Measurements from ENCODE around the gene VIPR1.

The VIPR1 gene

GRCh38 chr3:42525736-42526345, 23.4 kb downstream of the VIPR1 start:
- no peak overlapping the region for H3K27ac ChIP-seq

GRCh38 chr3:42526616-42527367, 24.3 kb downstream of the VIPR1 start:
- Histone ChIP-seq H3K27me3 (replicated peaks) (no peaks in the 10 kb centered on the region), H3K4me3 (ENCODE audit: low read depth, low read length) (no peak overlapping the region), H3K36me3 (replicated peaks) (no peaks in the 10 kb centered on the region), H3K27ac (no peak overlapping the region)
- no peak for TF ChIP-seq CTCF (IDR thresholded peaks at IDR 0.05; ENCODE audit: low read depth, low read length, missing control alignments)
- in situ Hi-C loops (cut with HindIII; ENCODE audit: low pct_ligation_motif_present, low sequenced_read_pairs): no loop called here
- DNase-seq: no peak

More at GRCh38 chr3:42525736-42526345, 23.4 kb downstream of the VIPR1 start:
- no peak for TF ChIP-seq CTCF (IDR thresholded peaks at IDR 0.05; ENCODE audit: low read depth, low read length, missing control alignments)
- H3K36me3 ChIP-seq (replicated peaks): no peaks in the 10 kb centered on the region
- no peaks in the 10 kb centered on the region for H3K27me3 ChIP-seq (replicated peaks)
- H3K4me3 ChIP-seq (ENCODE audit: low read depth, low read length): no peak overlapping the region
- in situ Hi-C loops (cut with HindIII; ENCODE audit: low pct_ligation_motif_present, low sequenced_read_pairs): no loop called here
- DNase-seq: no peak

- no peaks in the 10 kb centered on the region for H3K27me3 ChIP-seq (replicated peaks)
- no peak for TF ChIP-seq CTCF (IDR thresholded peaks at IDR 0.05; ENCODE audit: low read depth, low read length, missing control alignments)
- H3K4me3 ChIP-seq (ENCODE audit: low read depth, low read length): no peak overlapping the region
- in situ Hi-C loops (cut with HindIII; ENCODE audit: low pct_ligation_motif_present, low sequenced_read_pairs): no loop called here
- no peak for DNase-seq
- no peaks in the 10 kb centered on the region for H3K36me3 ChIP-seq (replicated peaks)
- no peak overlapping the region for H3K27ac ChIP-seq
These were observed 25.0 kb downstream of the VIPR1 start for GRCh38 chr3:42527368-42527917.

- Histone ChIP-seq H3K27me3 (replicated peaks) (no peaks in the 10 kb centered on the region), H3K36me3 (replicated peaks) (no peaks in the 10 kb centered on the region), H3K27ac (no peak overlapping the region), H3K4me3 (ENCODE audit: low read depth, low read length) (no peak overlapping the region)
- DNase-seq: no peak
- no peak for TF ChIP-seq CTCF (IDR thresholded peaks at IDR 0.05; ENCODE audit: low read depth, low read length, missing control alignments)
- in situ Hi-C loops (cut with HindIII; ENCODE audit: low pct_ligation_motif_present, low sequenced_read_pairs): no loop called here
These were observed 27.0 kb downstream of the VIPR1 start for GRCh38 chr3:42529468-42529867.

GRCh38 chr3:42530073-42530472, 27.6 kb downstream of the VIPR1 start:
- no peak overlapping the region for H3K27ac ChIP-seq
- H3K36me3 ChIP-seq (replicated peaks): no peaks in the 10 kb centered on the region
- no peak for DNase-seq
- in situ Hi-C loops (cut with HindIII; ENCODE audit: low pct_ligation_motif_present, low sequenced_read_pairs): no loop called here
- H3K27me3 ChIP-seq (replicated peaks): no peaks in the 10 kb centered on the region
- TF ChIP-seq CTCF (IDR thresholded peaks at IDR 0.05; ENCODE audit: low read depth, low read length, missing control alignments): no peak
- H3K4me3 ChIP-seq (ENCODE audit: low read depth, low read length): no peak overlapping the region

All from brain microvascular endothelial cell (primary cell).